Transverse colon (tissue), 4 donors: ENCODE results near the gene TMEM42.

Experiments used
- CTCF ChIP-seq, 5 experiments: fragments of 200-600 bp in 3 of 5; fragments of 450-650 bp in 2 of 5; sonication (generic) in 3 of 5; IDR thresholded peaks; 1 replicate in 2 of 5; 2 replicates in 3 of 5; pipeline ENCODE4 v1.5.1; 2016 to 2017; ENCODE audit warnings: antibody characterized with exemption in 5 of 5, inconsistent platforms in 3 of 5, mild to moderate bottlenecking in 2 of 5, moderate library complexity in 1 of 5
- POLR2A ChIP-seq: fragments of 450-650 bp; IDR thresholded peaks from one replicate; pipeline ENCODE4 v1.6.1; 2016; ENCODE audit warnings: antibody characterized with exemption, mild to moderate bottlenecking, moderate library complexity
- POLR2AphosphoS5 ChIP-seq, 3 donors: sonication (generic); formaldehyde crosslinking; IDR thresholded peaks; one replicate each; pipeline ENCODE4 v1.6.1; 2016; ENCODE audit warnings: antibody characterized with exemption in 3 of 3

- no peak for TF ChIP-seq CTCF (IDR thresholded peaks at IDR 0.05)
- TF ChIP-seq POLR2AphosphoS5 (IDR thresholded peaks at IDR 0.05): no peak
- no peak for TF ChIP-seq POLR2A
Observed at GRCh38 chr3:44906997-44907396, 45.3 kb downstream of the TMEM42 start.
